Cerebellar nuclear complex (tissue), 1 donor: ENCODE measurements around the gene ST6GALNAC1.

Experiments used
- DNase-seq, 2 experiments: peaks; one replicate each; lab custom pipeline; 2025; lab: John Stamatoyannopoulos, UW

The ST6GALNAC1 gene

GRCh38 chr17:76578376-76578775 lies 65.2 kb downstream of the ST6GALNAC1 start:
- DNase-seq, result no peak

GRCh38 chr17:76577876-76578275 lies 65.7 kb downstream of the ST6GALNAC1 start:
- DNase-seq, result no peak

GRCh38 chr17:76576189-76576588 lies 67.4 kb downstream of the ST6GALNAC1 start:
- no peak for DNase-seq

- no peak for DNase-seq
Observed at GRCh38 chr17:76575570-76575969, 68.0 kb downstream of the ST6GALNAC1 start.
